Bronchial epithelial cell (primary cell): ENCODE results near the gene ZNF175. TPM values are rescaled to one million over a fixed set of nuclear protein-coding genes. Genes with fewer than 3 reads are reported as not detected.

Source experiments
- DNase-seq: peaks from one replicate; pipeline ENCODE4 v3.0.0-alpha.2; 2010; ENCODE audit warnings: low read depth
- FAIRE-seq: peaks from 2 replicates; lab custom pipeline; 2011; peaks lifted over from hg19 to GRCh38; lab: Jason Lieb, UNC
- H3K27me3 ChIP-seq: 2 replicates; pipeline ENCODE4 v1.5.1; 2011; ENCODE audit warnings: low read length; ENCODE audit not compliant: control insufficient read depth, insufficient read depth
- H3K36me3 ChIP-seq: 2 replicates; pipeline ENCODE4 v1.5.1; 2011; ENCODE audit warnings: low read length; ENCODE audit not compliant: control insufficient read depth, insufficient read depth
- H3K4me3 ChIP-seq: 2 replicates; pipeline ENCODE4 v1.5.1; 2011; ENCODE audit warnings: mild to moderate bottlenecking, low read depth, low read length, control low read depth
- total RNA-seq: library from RNA; depleted of rRNA; stranded (reverse); fragments of >200 nt; gene quantifications from 2 replicates; pipeline ENCODE4 v1.2.1, GENCODE V29; 2014
- TF ChIP-seq, protein P1 (sequence below): IDR thresholded peaks from 2 replicates; pipeline ENCODE4 v1.5.1; 2011; ENCODE audit warnings: mild to moderate bottlenecking, moderate library complexity, low read length, control low read depth, inconsistent platforms; ENCODE audit not compliant: insufficient read depth, severe bottlenecking

Gene ZNF175
- total RNA-seq, 1 donor from 2014 or later = 1.6 TPM

DNA sequence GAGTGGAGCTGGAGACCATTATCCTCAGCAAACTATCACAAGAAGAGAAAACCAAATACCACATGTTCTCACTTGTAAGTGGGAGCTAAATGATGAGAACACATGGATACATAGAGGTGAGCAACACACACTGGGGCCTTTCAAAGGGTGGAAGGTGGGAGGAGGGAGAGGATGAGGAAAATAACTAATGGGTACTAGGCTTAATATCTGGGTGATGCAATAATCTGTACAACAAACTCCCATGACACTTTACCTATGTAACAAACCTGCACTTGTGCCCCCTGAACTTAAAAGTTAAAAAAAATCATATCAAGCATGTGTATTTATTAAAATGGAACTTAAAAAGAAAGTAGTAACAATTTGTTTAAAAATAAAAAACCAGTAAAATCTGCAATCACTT, 70.6 kb downstream of the ZNF175 start:
- FAIRE-seq = no peak

More for the DNA sequence above, 70.6 kb downstream of the ZNF175 start:
- TF ChIP-seq, protein P1, sequence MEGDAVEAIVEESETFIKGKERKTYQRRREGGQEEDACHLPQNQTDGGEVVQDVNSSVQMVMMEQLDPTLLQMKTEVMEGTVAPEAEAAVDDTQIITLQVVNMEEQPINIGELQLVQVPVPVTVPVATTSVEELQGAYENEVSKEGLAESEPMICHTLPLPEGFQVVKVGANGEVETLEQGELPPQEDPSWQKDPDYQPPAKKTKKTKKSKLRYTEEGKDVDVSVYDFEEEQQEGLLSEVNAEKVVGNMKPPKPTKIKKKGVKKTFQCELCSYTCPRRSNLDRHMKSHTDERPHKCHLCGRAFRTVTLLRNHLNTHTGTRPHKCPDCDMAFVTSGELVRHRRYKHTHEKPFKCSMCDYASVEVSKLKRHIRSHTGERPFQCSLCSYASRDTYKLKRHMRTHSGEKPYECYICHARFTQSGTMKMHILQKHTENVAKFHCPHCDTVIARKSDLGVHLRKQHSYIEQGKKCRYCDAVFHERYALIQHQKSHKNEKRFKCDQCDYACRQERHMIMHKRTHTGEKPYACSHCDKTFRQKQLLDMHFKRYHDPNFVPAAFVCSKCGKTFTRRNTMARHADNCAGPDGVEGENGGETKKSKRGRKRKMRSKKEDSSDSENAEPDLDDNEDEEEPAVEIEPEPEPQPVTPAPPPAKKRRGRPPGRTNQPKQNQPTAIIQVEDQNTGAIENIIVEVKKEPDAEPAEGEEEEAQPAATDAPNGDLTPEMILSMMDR = no peak
- H3K4me3 ChIP-seq = no peak overlapping the region
- no peaks in the 10 kb centered on the region for H3K27me3 ChIP-seq
- no peak for DNase-seq
- no peaks in the 10 kb centered on the region for H3K36me3 ChIP-seq

Other genes starting within 250 kb of the ZNF175 start
- 0.53 and 2.8 TPM in 2 replicates for gene VSIG10L, start 229.1 kb upstream of the ZNF175 start, total RNA-seq
- 70.6 and 79.8 TPM in 2 replicates for gene ETFB, start 204.9 kb upstream of the ZNF175 start, total RNA-seq
- gene CLDND2, start 202.3 kb upstream of the ZNF175 start, total RNA-seq = not detected in 2 replicates
- gene NKG7, start 198.6 kb upstream of the ZNF175 start, total RNA-seq = not detected in 2 replicates
- not detected in 2 replicates for gene LIM2, start 183.3 kb upstream of the ZNF175 start, total RNA-seq
- gene C19orf84, start 180.7 kb upstream of the ZNF175 start, total RNA-seq = not detected in 2 replicates
- gene SIGLEC10, start 153.6 kb upstream of the ZNF175 start, total RNA-seq = not detected in 2 replicates
- gene SIGLEC8, start 112.8 kb upstream of the ZNF175 start, total RNA-seq = not detected in 2 replicates
- gene CEACAM18, start 92.7 kb upstream of the ZNF175 start, total RNA-seq = not detected in 2 replicates
- gene SIGLEC12, start 69.5 kb upstream of the ZNF175 start, total RNA-seq = not detected in 2 replicates
- gene SIGLEC6, start 39.6 kb upstream of the ZNF175 start, total RNA-seq = not detected in 2 replicates
- gene SIGLEC5, start 59.1 kb downstream of the ZNF175 start, total RNA-seq = not detected in 2 replicates
- gene SIGLEC14, start 75.5 kb downstream of the ZNF175 start, total RNA-seq = not detected in 2 replicates
- 1.1 and 3.2 TPM in 2 replicates for gene SPACA6, start 122.0 kb downstream of the ZNF175 start, total RNA-seq
- 0.13 and 0.26 TPM in 2 replicates for gene HAS1, start 152.7 kb downstream of the ZNF175 start, total RNA-seq
- not detected in 2 replicates for gene FPR1, start 180.6 kb downstream of the ZNF175 start, total RNA-seq
- not detected in 2 replicates for gene FPR2, start 189.9 kb downstream of the ZNF175 start, total RNA-seq
- gene FPR3, start 223.9 kb downstream of the ZNF175 start, total RNA-seq = not detected in 2 replicates